Measurements from ENCODE around the gene LAMC1. TPM values are rescaled to one million over a fixed set of nuclear protein-coding genes. Genes with fewer than 3 reads are reported as not detected.
"Not testable (repeated sequence)": the region's sequence is repeated elsewhere in the genome, so short reads cannot be mapped to it uniquely, and the experiment has no call there.

The LAMC1 gene
- total RNA-seq, 2 donors from 2014 or later, result 0.24 to 0.51 TPM

DNA sequence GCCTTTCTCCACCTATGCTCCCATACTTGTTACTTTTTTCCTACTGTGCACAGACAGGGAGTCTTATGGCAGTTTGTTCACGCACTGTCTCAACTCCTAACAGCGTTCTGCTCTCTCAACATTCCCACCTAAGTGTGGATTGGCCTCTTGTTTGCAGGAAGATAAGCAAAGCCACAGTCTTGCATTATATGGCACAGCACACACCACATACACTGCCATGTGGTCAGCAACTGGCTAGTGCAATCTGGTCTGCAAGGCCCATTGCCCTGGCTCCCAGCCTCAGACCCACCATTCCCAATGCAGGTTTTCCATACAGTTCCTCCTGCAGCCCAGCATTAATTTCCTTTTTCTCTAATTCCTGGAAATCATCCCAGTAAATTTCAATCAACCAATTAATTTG, 124.5 kb downstream of the LAMC1 start:
- Mint-ChIP-seq H3K27ac (no peak overlapping the region), H3K9me3 (no peaks in the 10 kb centered on the region)
- DNase-seq, result no peak

DNA sequence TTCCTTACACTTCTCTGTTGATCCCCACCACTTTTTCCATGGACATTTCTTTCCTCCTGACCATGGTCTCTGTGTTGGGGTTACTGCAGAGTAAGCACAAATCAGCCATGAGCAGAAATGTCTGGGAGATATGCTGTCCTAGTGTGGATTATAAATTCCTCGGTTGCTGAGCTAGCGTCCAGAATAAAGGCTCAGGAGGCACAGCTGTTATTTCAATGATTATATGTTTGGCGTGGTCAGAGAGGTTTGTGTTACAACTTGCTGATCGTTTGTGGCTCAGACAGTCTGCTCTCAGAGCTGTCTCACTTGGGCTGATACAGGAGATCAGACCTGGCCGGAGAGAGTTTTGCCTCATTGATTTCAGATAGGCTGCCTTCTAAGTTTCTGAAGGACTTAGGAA, 125.4 kb downstream of the LAMC1 start:
- H3K27me3 Mint-ChIP-seq (ENCODE audit: low read depth), result peaks cover 18% of the 10 kb centered on the region
- no peaks in the 10 kb centered on the region for H3K9me3 Mint-ChIP-seq

More for the DNA sequence above, 124.5 kb downstream of the LAMC1 start:
- no peak overlapping the region for H3K4me3 Mint-ChIP-seq
- H3K36me3 Mint-ChIP-seq (ENCODE audit: insufficient read depth in 2 of 2), result no peaks in the 10 kb centered on the region
- H3K27me3 Mint-ChIP-seq (ENCODE audit: low read depth), result peaks cover 14% of the 10 kb centered on the region
- ATAC-seq (replicated peaks in 1 of 2), result no peak
- H3K4me1 Mint-ChIP-seq (ENCODE audit: low read depth), result no peaks in the 10 kb centered on the region

DNA sequence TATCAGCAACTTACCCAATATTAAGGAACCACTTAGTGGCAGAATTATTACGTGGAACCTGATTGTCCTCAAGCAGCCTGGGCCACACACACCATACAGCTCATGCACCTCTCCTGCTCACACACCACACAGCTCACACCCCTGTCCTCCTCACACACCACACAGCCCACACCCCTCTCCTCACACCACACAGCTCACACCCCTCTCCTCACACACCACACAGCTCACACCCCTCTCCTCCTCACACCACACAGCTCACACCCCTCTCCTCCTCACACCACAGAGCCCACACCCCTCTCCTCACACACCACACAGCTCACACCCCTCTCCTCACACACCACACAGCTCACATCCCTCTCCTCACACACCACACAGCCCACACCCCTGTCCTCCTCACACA, 126.1 kb downstream of the LAMC1 start:
- peaks cover 18% of the 10 kb centered on the region for H3K27me3 Mint-ChIP-seq (ENCODE audit: low read depth)
- H3K4me1 Mint-ChIP-seq (ENCODE audit: low read depth), result no peaks in the 10 kb centered on the region
- H3K9me3 Mint-ChIP-seq, result no peaks in the 10 kb centered on the region
- no peak overlapping the region for H3K4me3 Mint-ChIP-seq
- ATAC-seq (replicated peaks in 1 of 2), result no peak
- DNase-seq, result no peak
- H3K36me3 Mint-ChIP-seq (ENCODE audit: insufficient read depth in 2 of 2), result no peaks in the 10 kb centered on the region
- H3K27ac Mint-ChIP-seq, result no peak overlapping the region

More for the DNA sequence above, 125.4 kb downstream of the LAMC1 start:
- ATAC-seq (replicated peaks in 1 of 2), result no peak
- Mint-ChIP-seq H3K27ac (no peak overlapping the region), H3K36me3 (ENCODE audit: insufficient read depth in 2 of 2) (no peaks in the 10 kb centered on the region), H3K4me1 (ENCODE audit: low read depth) (no peaks in the 10 kb centered on the region), H3K4me3 (no peak overlapping the region)
- DNase-seq, result no peak

DNA sequence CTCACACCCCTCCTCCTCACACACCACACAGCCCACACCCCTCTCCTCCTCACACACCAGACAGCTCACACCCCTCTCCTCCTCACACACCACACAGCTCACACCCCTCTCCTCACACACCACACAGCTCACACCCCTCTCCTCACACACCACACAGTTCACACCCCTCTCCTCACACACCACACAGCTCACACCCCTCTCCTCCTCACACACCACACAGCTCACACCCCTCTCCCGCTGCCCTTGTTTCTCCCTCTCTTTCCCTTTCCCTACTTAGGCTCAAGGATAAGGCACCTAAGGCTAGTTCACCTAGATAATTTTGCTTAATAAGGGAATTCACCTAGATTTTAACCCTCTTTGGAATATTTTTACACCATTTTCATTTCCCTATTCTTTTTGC, 126.8 kb downstream of the LAMC1 start:
- H3K27ac Mint-ChIP-seq; DNase-seq; H3K9me3 Mint-ChIP-seq; H3K36me3 Mint-ChIP-seq (ENCODE audit: insufficient read depth in 2 of 2); ATAC-seq (replicated peaks in 1 of 2); H3K4me3 Mint-ChIP-seq; H3K4me1 Mint-ChIP-seq (ENCODE audit: low read depth): not testable (repeated sequence)
- peaks cover 12% of the 10 kb centered on the region for H3K27me3 Mint-ChIP-seq (ENCODE audit: low read depth)

DNA sequence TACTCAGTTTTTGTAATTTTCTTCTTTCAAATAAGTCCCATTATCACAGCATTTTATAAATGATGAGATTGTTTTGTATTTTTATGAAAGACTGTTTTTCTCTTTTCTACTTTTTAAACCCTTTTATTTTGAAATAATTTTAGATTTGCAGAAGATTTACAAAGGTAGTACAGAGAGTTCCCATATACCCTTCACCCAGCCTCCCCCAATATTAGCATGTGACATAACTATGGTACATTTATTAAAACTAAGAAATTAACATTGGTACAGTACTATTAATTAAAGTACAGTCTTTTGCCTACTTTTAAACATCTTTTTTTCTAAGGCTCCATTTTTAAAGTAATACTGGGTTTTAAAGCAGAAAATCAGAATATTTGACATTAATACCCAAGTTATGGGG, 127.2 kb downstream of the LAMC1 start:
- H3K4me1 Mint-ChIP-seq (ENCODE audit: low read depth), result no peaks in the 10 kb centered on the region
- H3K27me3 Mint-ChIP-seq (ENCODE audit: low read depth), result peaks cover 12% of the 10 kb centered on the region
- no peaks in the 10 kb centered on the region for H3K9me3 Mint-ChIP-seq
- H3K4me3 Mint-ChIP-seq, result no peak overlapping the region
- no peak overlapping the region for H3K27ac Mint-ChIP-seq
- ATAC-seq (replicated peaks in 1 of 2) (no peak), DNase-seq (no peak)
- no peaks in the 10 kb centered on the region for H3K36me3 Mint-ChIP-seq (ENCODE audit: insufficient read depth in 2 of 2)

DNA sequence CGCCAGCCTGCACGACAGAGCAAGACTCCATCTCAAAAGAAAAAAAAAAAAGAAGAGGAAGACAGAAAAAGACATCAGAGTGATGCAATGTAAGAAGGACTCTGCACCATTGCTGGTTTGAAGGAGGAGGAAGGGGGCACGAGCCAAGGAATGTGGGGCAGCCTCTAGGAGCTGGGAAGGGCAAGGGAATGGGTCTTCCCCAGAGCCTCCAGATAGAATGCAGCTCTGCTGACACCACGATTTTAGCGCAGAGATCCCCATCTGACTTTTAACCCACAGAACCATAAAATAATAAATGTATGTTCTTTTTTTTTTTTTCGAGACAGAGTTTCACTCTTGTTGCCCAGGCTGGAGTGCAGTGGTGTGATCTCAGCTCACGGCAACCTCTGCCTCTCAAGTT, 129.0 kb downstream of the LAMC1 start:
- Mint-ChIP-seq H3K27me3 (ENCODE audit: low read depth) (peaks cover 19% of the 10 kb centered on the region), H3K27ac (no peak overlapping the region), H3K4me1 (ENCODE audit: low read depth) (no peaks in the 10 kb centered on the region), H3K9me3 (no peaks in the 10 kb centered on the region), H3K36me3 (ENCODE audit: insufficient read depth in 2 of 2) (no peaks in the 10 kb centered on the region), H3K4me3 (no peak overlapping the region)
- ATAC-seq (replicated peaks in 1 of 2), result no peak
- no peak for DNase-seq

DNA sequence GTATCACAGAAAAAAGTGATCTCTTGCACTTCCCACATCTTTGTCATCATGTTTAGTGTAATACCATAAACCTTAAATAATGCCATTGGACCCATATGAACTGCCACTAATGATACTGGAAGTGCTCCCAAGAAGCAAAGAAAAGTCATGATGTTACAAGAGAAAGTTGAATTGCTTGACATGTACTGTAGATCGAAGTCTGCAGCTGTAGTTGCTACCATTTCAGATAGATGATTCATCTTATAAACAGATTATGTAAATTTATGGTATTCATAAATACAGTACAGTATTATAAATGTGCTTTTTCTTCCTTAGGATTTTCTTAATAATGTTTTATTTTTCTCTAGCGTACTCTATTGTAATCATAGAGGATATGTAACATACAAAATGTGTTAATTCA, 132.7 kb downstream of the LAMC1 start:
- Mint-ChIP-seq H3K27ac (no peak overlapping the region), H3K27me3 (ENCODE audit: low read depth) (peaks cover 13% of the 10 kb centered on the region), H3K4me3 (no peak overlapping the region), H3K36me3 (ENCODE audit: insufficient read depth in 2 of 2) (no peaks in the 10 kb centered on the region), H3K9me3 (no peaks in the 10 kb centered on the region), H3K4me1 (ENCODE audit: low read depth) (no peaks in the 10 kb centered on the region)
- DNase-seq, result no peak
- ATAC-seq (replicated peaks in 1 of 2), result no peak

DNA sequence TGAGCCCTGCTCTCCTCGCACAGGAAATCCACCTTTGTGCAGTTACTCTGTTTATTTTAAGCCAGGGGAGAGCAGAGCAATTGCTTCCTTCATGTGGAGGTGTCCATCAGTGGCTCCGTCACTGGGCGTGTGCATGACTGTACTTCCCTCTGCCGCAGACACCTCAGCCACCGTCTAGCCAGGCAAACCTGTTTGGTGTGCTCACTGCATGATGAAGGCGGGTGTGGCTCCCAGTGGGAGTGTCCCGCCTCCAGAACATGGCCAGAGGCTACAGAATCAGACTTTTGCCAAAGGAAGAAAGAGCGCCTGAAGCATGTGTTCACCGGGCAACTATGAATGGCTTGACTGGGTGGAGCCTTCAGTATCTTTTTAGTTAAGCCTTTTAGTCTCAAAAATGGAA, 136.7 kb downstream of the LAMC1 start:
- H3K9me3 Mint-ChIP-seq, result no peaks in the 10 kb centered on the region
- H3K27me3 Mint-ChIP-seq (ENCODE audit: low read depth), result peaks cover 7% of the 10 kb centered on the region
- H3K36me3 Mint-ChIP-seq (ENCODE audit: insufficient read depth in 2 of 2), result no peaks in the 10 kb centered on the region
- no peaks in the 10 kb centered on the region for H3K4me1 Mint-ChIP-seq (ENCODE audit: low read depth)
- no peak overlapping the region for H3K4me3 Mint-ChIP-seq
- no peak for ATAC-seq (replicated peaks in 1 of 2)
- no peak for DNase-seq
- H3K27ac Mint-ChIP-seq, result no peak overlapping the region

DNA sequence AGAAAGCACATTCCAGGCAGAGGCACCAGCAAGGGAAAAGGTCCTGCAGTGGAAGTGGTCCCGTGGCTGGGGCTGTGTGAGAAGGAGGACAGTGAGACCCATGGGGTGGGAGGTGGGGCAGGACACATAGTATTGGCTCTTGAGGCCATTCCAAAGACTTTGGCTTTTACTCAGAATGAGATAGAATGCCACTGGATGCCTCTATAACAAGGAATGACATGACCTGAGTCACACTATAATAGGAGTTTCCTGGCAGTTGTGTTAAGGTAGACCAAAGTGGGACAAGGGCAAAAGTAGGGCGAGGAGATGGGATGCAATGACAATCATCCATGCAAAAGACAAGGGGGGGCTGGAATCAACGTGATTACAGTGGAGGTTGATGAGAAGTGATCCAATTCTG, 138.2 kb downstream of the LAMC1 start:
- Mint-ChIP-seq H3K4me3 (no peak overlapping the region), H3K27ac (no peak overlapping the region), H3K27me3 (ENCODE audit: low read depth) (no peaks in the 10 kb centered on the region), H3K36me3 (ENCODE audit: insufficient read depth in 2 of 2) (no peaks in the 10 kb centered on the region), H3K4me1 (ENCODE audit: low read depth) (no peaks in the 10 kb centered on the region), H3K9me3 (no peaks in the 10 kb centered on the region)
- ATAC-seq (replicated peaks in 1 of 2) (no peak), DNase-seq (no peak)

DNA sequence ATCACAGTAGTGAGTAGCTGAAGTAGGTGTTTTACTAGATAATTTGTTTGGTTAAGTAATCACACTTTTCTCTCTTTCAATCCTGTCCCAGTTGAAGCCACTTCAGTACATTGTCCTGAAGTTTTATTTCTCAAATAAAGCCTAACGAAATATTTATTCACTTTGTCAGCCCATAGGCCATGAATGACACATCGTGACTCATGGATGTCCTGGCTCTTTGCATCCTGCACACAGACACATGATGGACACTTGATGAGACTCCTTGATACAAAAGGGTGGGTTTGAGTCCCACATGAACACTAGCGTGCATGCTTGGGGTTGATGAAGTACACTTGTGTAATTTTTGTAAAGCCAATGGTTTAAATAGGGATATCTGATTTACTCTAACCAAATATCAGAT, 140.1 kb downstream of the LAMC1 start:
- Mint-ChIP-seq H3K36me3 (ENCODE audit: insufficient read depth in 2 of 2) (no peaks in the 10 kb centered on the region), H3K27me3 (ENCODE audit: low read depth) (no peaks in the 10 kb centered on the region), H3K4me3 (no peak overlapping the region), H3K4me1 (ENCODE audit: low read depth) (no peaks in the 10 kb centered on the region), H3K9me3 (no peaks in the 10 kb centered on the region), H3K27ac (no peak overlapping the region)
- no peak for ATAC-seq (replicated peaks in 1 of 2)
- no peak for DNase-seq

DNA sequence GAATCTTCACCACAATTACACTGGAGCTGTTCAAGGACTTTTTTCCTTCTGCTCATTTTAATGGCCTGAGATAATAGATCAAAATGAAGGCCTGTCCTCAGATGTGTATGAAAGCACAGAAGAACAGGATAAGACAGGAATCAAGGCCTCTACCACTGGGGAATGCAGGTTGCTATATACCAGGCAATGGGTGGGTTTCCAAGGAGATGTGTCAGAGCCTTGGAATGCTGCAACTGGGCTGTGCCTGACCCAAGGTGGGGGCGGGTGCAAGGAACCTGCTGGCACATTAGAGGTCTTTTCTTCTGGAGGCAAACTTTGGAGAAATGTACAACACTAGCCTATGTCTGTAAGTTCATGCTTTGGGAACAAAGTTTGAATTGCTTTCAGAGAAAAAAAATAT, 141.1 kb downstream of the LAMC1 start:
- no peaks in the 10 kb centered on the region for H3K4me1 Mint-ChIP-seq (ENCODE audit: low read depth)
- DNase-seq (no peak), ATAC-seq (replicated peaks in 1 of 2) (no peak)
- H3K4me3 Mint-ChIP-seq, result no peak overlapping the region
- H3K27ac Mint-ChIP-seq, result no peak overlapping the region
- H3K27me3 Mint-ChIP-seq (ENCODE audit: low read depth), result no peaks in the 10 kb centered on the region
- no peaks in the 10 kb centered on the region for H3K36me3 Mint-ChIP-seq (ENCODE audit: insufficient read depth in 2 of 2)
- no peaks in the 10 kb centered on the region for H3K9me3 Mint-ChIP-seq

DNA sequence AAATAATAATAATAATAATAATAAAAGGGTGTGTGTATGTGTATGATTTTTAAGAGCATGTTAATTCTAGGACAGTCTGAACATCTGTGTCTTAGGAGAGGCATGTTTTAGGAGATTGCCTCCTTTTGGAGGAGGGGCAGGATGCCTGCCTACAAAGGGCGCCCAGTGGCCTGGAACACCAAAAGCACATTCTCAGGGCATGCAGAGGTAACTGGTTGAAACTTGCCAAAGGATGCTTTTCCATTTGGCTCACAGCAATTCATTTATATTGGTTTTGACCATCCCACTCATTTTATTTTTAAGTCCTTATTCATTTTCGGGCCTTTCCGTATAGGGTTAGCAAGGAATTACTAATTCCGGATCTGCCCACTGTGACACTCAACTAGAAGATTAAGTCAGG, 141.7 kb downstream of the LAMC1 start:
- H3K9me3 Mint-ChIP-seq, result no peaks in the 10 kb centered on the region
- H3K27me3 Mint-ChIP-seq (ENCODE audit: low read depth), result no peaks in the 10 kb centered on the region
- DNase-seq (no peak), ATAC-seq (replicated peaks in 1 of 2) (no peak)
- H3K4me1 Mint-ChIP-seq (ENCODE audit: low read depth), result no peaks in the 10 kb centered on the region
- no peak overlapping the region for H3K4me3 Mint-ChIP-seq
- H3K36me3 Mint-ChIP-seq (ENCODE audit: insufficient read depth in 2 of 2), result no peaks in the 10 kb centered on the region
- H3K27ac Mint-ChIP-seq, result no peak overlapping the region

DNA sequence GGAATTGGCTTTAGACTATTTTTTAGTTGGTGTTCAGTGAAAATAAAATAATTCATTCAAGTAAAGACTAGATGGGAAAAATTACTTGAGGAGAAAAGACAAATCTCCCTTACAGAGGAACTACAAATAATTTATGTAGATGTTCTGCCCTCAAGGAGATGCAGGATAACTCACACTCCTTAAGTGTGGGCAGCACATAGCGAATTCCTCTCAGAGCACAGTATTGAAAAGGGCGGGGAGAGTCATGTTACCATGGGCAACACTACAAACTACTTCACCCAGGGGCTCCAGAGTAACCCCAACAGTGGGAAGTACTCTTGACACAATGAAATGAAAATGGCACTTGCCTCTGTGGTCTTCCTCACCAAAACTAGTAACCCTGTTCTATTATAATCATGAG, 142.2 kb downstream of the LAMC1 start:
- H3K36me3 Mint-ChIP-seq (ENCODE audit: insufficient read depth in 2 of 2), result no peaks in the 10 kb centered on the region
- no peaks in the 10 kb centered on the region for H3K27me3 Mint-ChIP-seq (ENCODE audit: low read depth)
- DNase-seq (no peak), ATAC-seq (replicated peaks in 1 of 2) (no peak)
- no peaks in the 10 kb centered on the region for H3K4me1 Mint-ChIP-seq (ENCODE audit: low read depth)
- no peak overlapping the region for H3K27ac Mint-ChIP-seq
- no peaks in the 10 kb centered on the region for H3K9me3 Mint-ChIP-seq
- no peak overlapping the region for H3K4me3 Mint-ChIP-seq

DNA sequence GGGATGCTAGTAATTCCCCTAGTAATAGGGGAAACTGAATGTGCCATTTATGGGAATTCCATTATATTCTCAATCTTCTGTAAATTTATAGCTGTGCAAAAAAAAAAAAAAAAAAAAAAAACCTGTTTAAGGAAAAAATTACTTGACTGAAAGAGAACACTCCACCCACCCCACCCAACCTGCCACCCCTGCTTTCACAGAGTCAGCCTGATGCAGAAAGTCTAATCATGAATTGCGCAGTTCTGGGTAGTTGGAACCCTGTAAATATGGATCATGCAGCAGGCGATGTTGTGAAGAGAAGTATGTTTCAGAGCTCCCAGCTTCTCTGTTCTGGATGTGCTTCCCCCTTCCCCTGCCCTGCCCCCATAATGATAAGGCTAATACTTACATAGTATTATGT, 143.2 kb downstream of the LAMC1 start:
- Mint-ChIP-seq H3K36me3 (ENCODE audit: insufficient read depth in 2 of 2) (no peaks in the 10 kb centered on the region), H3K9me3 (no peaks in the 10 kb centered on the region), H3K4me1 (ENCODE audit: low read depth) (no peaks in the 10 kb centered on the region), H3K27ac (no peak overlapping the region), H3K4me3 (no peak overlapping the region), H3K27me3 (ENCODE audit: low read depth) (no peaks in the 10 kb centered on the region)
- ATAC-seq (replicated peaks in 1 of 2) (no peak), DNase-seq (no peak)

DNA sequence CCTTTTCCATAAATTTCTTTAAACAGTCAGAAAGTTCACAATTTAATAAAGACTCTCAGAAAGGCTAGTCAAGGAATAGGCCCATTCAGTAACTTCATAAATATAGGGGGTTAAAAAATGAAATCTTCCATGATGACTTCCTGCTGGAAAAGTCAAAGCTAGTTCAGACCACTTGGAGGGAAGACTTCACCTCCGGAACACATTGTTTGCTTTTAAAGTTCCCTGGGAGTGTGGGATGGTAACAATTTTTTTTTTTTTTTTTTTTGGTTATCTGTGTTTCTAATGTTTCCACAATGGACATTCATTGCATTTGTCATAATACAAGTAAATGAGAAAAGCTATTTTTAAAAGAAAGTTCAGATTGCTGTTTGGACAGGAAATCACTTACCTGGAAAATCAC, 144.5 kb downstream of the LAMC1 start:
- H3K4me1 Mint-ChIP-seq (ENCODE audit: low read depth), result no peaks in the 10 kb centered on the region
- no peak overlapping the region for H3K4me3 Mint-ChIP-seq
- H3K27ac Mint-ChIP-seq, result no peak overlapping the region
- no peaks in the 10 kb centered on the region for H3K27me3 Mint-ChIP-seq (ENCODE audit: low read depth)
- no peaks in the 10 kb centered on the region for H3K9me3 Mint-ChIP-seq
- no peaks in the 10 kb centered on the region for H3K36me3 Mint-ChIP-seq (ENCODE audit: insufficient read depth in 2 of 2)
- ATAC-seq (replicated peaks in 1 of 2), result no peak
- DNase-seq, result no peak
